GM12892 (cell line): Measurements from ENCODE around the gene NIPAL4.

ENCODE experiments used
- POLR2A ChIP-seq: IDR thresholded peaks from 2 replicates; pipeline ENCODE4 v1.6.1; 2011; ENCODE audit warnings: low read depth, low read length, control low read depth
- TAF1 ChIP-seq: IDR thresholded peaks from 2 replicates; pipeline ENCODE4 v1.6.1; 2011; ENCODE audit warnings: low read depth, mild to moderate bottlenecking, control low read depth, low read length, borderline replicate concordance

- no peak for TF ChIP-seq POLR2A
- no peak for TF ChIP-seq TAF1
These were observed 1.2 kb upstream of the NIPAL4 start for GRCh38 chr5:157458835-157459234.
